GM19239 (cell line): ENCODE data around the gene TMEM273.
A peak's percentile ranks its signal among the peaks of the same experiment; 100 is the strongest.

Source experiments
- DNase-seq: peaks from one replicate; pipeline ENCODE4 v3.0.0; 2011; ENCODE audit warnings: low spot score; ENCODE audit not compliant: insufficient read length
- FAIRE-seq: peaks from 2 replicates; lab custom pipeline; 2011; peaks lifted over from hg19 to GRCh38; lab: Jason Lieb, UNC

The TMEM273 gene

DNA sequence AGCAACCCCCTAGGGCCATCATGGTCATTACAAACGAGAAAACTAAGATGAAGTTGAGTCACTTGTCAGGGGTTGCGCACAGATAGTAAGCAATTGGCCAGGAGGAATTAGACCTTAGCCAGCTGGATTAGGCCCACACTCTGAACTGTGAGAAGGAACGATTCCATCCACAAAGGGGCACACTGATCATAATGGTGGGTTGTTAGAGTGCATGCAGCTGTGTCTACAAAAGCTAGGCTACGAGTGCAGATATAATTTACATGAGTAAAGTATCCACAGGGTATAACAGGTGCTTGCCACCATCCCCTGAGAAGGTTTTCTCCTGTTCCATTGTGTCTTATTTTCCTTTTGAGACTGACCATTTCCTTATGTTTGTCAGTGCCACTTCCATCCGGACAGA lies 37.8 kb downstream of the TMEM273 start:
- no peak for FAIRE-seq
- DNase-seq: no peak

DNA sequence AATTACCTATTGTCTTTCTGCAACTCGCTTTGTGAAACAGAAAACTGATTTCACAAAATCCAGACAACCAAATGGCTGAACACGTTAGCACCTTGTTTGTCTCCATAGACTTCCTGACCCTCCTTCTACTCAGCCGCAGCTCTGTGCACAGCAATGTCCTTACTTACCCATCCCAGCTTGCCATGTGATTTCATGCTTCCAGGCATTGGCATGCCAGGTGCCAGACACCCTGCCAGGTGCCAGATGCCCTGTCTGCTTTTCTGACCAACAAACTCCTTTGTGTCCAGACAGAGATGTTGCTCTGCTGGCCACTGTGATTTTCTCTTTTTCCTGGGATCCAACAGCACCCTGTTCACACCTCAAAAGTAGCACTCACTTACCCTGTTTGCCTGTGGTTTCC lies 38.3 kb downstream of the TMEM273 start:
- DNase-seq (no peak), FAIRE-seq (no peak)

DNA sequence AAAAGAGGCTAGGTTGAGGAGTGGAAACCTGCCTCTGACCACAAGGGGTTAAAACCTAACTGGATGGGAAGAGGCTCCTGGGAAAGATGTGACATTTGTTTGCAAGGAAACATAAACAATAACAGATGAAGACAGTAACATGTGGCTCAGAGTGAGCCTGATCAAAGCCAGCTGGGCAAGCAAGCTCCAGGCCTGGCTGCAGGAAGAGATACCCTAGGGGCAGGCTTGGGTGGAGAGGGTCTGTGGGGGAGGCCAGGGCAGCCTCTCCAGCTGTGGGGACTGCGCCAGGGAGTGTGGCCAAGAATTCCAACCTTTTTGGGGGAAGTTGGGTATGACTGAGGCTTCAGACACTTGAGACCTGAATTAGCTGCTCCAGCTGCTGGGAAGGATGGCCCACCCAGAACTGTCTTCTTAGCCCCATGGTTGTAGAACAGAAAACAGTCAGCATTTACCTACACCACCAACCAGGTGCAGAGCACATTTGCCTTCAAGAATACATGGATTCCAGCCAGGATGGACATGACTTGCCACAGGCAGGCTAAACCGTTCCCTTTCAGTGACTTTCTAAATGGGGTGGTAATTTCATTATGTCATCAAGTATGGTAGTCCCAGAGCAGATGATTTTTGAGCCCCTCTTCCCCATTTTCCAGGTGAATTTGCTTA lies 44.0 kb downstream of the TMEM273 start:
- FAIRE-seq: no peak
- DNase-seq: no peak

DNA sequence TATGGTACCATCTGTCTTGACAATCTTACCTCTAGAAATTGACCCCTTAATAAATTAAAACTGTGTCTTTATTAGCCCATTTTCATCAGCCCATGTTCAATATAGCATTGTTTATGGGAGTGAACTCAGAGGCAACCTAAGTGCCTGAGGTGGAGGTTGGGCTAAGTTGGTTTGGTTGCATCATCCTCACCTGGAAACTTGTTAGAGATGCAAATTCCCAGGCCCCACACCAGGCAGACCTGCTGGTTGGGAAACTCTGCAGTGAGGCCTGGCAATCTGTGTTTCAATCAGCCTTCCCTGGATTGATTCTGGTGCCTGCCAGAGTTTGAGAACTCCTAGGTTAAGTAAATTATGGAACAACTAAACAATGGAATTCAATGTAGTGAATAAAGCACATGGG lies 44.9 kb downstream of the TMEM273 start:
- FAIRE-seq: no peak
- DNase-seq: no peak

DNA sequence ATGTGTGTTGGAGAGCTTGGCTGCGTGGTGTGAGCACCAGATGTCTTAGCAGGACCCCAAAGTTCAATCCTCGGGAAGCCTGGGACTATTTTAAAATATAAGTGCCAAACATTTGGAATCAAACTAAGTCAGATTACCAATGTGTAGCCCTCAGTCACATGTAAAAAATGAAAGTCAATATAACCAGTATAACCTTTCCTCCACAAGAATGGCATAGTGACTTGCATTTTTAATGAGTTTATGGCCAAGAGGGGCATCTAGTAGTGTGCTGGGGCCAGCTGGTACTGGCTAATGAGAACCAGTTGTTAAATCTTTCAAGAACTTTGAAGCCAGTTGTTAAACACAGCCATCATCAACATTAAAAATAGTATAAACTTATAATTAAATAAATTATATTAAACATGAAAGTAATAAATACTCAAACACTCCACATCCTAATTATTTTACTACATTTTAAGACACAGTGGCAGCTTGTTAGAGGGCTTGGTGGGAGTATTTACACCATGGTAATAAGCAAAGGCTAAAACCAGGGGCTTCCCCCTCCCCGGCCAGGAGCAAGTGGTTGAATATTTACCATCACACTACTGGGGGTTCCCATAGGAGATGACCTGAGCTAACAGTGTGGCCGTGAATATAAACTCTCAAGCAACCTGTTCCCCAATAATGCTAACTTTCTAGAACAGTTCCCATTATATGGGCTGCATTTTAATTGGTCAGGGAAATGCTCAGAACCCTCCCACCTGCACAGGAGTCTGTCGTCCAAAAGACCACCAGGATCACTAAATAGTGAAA lies 46.5 kb downstream of the TMEM273 start:
- DNase-seq (no peak), FAIRE-seq (no peak)

DNA sequence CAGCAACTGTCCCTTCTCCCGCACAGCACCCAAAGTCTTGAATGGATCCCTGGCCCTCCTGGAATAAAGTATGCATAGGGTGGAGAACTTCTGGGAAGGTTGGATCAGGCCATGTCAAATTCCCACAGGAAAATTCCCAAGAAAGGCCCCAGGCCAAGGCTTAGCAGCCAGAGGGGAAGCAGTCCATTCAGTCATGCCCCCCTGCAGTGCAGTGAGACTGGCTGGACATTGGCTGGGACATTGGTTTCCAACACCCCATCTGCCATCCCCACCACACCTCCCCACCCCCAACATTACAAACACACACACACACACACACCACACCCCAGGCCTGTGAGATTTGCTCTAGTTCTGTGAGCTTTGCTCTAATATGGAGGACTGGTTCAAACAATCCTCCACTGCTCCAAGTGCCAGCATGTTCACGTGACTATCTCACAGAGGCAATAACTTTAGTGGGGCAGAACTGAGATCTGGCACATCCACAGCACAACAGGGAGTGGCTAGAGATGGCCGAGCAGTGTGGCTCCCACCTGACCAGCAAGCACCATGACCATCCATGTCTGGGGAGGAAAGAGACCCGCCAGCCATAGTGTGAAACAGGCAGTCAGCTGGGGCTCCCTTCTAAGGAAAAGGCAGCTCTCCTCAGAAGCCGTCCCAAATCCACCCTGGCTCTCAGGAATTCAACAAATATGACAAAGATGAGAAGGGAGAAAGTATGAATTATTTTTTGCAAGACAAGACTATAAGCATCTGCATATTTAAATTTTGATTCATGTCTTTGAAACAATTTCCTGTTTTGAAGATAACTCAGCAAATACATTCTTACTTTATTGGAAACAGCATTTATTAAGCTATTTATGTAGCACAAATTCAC lies 47.6 kb downstream of the TMEM273 start:
- DNase-seq (no peak), FAIRE-seq (no peak)

DNA sequence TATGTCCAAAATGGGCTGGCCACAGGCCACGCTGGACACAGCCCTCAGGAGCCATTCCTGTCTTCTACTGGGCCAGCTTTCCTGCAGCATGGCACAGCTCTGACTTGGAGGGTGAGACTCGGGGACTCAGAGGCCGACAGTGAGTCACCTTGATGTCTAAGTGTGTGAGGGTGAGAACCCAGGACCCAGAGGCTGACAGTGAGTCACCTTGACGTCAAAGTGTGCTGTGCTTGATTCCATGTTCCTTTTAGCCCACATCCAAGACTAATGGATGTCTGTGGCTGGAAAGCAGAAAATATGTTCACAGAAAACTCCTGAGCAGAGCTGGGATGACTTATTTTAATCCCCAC lies 48.4 kb downstream of the TMEM273 start:
- no peak for FAIRE-seq
- DNase-seq: no peak

DNA sequence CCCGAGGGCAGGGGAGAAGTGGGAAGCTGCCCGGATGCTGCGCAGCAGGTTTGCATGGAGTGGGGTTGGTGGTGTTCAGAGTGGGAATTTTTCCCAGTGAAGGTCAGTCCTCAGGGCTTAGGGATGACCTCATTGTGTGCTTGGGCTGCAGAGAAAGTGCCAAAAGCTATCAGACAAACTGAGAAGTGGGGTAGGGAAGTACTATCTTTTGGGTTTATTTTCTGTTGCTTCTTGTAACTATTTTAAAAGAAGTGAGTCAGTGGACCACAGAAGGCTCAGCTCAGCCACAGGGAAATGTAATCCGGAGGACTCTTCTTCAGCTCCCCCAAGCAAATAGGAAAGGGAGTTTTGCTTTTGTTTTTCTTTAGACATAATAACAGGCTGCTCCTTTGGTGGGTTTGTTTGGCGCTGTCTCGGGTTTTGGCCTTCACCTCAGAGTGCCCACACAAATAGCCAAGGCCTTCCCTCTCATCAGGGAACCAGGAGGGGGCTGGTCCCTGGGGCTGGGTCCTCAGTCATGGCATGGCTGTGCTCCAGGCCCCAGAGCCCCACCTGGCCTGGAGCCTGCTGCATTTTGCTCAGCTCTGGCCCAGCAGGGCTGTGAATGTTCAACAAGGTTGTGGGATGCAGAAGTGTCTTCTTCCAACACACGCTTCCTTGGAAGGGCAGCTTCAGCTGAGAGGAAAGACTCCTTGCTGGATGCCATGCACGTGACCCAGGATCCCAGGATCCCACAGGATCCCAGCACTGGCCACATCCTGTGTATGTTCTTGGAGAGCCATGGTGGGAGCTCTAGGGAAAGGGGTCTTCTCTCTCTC lies 49.0 kb downstream of the TMEM273 start:
- DNase-seq: no peak
- FAIRE-seq: no peak

DNA sequence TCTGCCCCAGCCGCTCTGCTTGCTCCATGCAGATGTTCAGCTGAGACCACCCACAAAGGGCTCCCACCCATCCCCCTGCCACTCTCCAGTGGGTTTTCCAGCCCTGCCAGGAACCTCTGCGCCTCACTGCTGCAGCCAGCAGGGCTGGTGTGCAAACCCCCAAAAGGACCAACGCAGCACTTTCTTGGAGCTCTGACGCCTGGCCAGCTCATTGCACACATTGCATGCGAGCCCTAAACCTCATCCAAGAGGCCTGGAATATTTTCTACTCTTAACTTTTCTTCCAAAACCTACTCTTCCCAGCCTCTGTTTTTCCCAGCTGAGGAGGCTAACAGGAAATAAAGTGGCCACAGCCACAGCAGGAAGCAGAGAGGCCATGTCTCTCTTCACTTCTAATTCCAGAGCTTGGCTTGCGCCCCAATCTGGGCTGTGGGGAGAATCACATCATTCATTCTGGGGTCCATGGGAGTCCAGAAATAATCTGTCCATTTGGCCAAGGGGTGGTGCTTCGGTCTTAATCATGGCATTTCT lies 49.8 kb downstream of the TMEM273 start:
- FAIRE-seq (no peak), DNase-seq (no peak)

DNA sequence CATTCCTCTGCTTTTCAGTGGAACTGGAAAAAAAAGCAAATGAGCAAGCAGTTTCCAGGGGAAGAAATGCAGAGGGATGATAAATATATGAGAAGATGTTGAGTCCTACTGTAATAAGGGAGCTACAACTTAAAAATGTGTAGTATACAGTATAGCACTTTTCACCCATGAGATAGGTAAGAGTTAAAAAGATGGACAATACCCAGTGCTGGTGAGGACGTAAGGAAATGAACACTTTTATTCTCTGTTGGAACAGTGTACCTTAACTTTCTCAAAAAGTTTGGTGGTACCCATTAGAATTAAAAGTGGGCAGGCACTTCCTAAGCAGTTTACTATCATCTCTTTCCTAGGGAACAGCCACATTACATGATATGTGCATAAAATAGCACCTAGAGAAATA lies 51.7 kb downstream of the TMEM273 start:
- DNase-seq: no peak
- FAIRE-seq: no peak

DNA sequence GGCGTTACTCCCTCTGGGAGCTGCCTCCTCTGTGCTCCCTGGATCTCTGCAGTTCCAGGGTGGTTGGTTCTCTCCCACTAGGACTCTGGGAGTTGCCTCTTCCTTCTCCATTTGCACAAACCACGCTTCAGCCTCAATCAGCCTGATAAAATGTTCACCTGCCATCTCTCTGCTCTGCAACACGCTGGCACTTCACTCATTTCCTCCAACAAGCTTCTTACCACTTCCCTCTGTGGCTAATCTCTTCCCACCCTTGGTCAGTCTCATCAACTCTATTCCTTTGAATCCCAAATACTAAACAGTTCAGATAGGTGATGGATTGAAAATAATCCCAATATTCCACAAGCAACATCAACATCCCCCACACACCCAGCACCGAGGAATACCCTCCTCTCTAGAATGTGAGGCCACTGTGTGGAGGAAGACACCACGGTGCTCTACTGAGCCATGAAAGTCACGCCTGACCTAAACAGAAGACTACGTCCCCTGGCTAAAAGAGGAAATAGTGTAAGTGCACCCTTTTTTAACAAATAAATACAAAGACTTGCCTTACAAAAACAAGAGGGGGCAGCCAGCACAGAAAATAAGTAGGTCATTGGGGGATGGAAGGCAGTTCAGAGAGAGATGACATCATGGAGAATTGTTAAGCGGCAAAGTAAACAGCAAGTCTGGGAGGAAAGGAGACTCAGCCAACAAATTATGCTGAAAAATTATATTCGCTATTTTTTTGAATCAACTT lies 52.4 kb downstream of the TMEM273 start:
- FAIRE-seq (peak; percentile 80), DNase-seq (no peak)

DNA sequence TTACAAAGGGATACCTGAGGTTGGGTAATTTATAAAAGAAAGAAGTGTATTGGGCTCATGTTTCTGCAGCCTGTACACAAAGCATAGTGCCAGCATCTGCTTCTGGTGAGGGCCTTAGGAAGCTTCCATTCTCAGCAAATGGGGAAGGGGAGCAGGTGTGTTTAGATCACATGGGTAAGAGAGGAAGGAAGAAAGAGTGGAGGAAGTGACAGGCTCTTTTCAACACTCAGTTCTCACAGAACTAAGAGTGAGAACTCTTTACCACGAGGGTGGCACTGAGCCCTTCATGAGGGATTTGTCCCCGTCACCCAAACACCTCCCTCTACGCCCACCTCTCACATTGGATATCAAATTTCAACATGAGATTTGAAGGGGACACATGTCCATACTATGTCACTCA lies 53.9 kb downstream of the TMEM273 start:
- peak; percentile 21 for FAIRE-seq
- no peak for DNase-seq

DNA sequence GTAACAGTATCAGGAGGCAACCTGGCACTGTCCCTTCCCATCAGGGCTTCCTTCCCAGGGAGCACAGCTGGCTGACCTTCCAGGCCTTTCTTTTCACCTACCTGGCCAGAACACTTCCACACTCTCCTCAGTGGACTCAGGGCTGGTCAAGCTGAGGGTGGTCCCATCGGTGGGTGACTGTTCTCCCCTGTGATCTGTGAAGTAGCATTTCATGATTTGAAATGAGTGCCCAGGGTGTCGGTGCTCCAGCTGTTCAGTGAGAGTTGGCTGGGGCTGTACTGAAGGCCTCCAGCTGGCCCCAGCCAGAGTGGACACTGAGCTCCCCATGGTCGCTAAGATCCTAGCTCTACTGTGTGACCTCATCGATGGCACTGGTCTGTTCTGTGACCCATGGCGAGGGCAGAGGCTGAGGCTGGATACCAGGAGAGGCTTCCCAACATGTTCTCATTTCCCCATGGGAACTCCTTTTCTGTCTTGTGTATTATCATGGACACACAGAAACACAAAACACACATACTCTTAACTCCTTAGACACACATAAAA lies 54.4 kb downstream of the TMEM273 start, which contains the start of gene FAM170B:
FAM170B (minus strand) TSS at position 316 of the 543 bp plus-strand sequence; CDS start at position 213, 103 bp downstream.
- no peak for DNase-seq
- no peak for FAIRE-seq

DNA sequence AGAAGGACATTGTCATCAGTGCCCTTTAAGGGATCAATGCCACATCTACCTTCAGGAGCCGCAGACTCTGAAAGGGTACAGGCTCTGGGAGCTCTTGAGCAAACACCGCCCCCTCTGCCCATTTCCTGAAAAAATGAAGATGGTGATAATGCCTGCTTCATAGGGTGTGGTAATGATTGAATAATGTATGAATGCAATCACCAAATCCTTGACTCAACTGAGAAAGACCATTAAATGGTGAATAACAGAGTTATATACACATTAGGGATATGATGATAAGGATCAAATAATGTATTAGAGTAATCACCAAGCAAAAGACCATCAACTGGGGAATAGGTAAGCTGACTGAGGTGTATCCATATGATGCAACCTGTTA lies 55.8 kb downstream of the TMEM273 start:
- DNase-seq (no peak), FAIRE-seq (no peak)

DNA sequence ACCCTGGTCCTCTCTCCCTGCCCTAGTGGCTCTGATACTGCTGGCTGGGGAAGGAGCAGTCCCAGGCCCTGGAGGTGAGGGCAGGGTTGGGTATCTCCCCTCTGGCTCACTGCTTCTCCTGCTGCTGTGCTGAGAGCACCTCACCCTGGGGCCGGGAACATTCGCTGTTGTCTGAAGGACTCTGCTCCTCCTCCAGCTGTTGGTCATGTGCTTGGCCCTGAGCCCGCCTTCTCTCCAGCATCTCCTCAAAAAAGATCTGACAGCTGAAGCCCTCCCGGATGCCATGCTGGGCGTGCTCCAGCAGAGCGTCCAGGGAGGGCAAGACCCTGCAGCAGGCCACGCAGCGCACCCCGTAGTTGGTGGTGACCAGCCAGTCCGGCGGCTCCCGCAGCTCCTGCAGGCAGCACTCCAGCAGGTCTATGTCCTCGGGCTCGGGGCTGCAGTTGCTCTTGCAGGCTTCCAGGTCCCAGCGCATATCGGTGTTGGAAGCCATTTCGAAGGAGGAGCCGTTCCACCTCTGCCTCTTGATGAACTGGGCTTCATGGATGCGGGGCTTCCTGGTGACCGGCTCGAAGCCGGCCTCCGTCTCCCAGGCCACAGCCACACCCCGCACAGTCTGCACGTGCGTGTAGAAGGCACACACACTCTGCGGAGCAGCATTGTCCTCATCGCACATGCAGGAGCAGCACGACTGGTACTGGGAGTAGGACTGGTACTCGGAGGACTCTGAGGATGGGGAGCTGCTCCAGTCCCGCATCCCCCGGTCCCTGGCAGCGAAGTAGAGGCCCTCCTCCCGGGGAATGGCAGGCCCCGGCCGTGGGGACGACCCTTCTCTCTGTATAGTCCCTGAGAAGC lies 56.5 kb downstream of the TMEM273 start:
- DNase-seq: no peak
- no peak for FAIRE-seq

DNA sequence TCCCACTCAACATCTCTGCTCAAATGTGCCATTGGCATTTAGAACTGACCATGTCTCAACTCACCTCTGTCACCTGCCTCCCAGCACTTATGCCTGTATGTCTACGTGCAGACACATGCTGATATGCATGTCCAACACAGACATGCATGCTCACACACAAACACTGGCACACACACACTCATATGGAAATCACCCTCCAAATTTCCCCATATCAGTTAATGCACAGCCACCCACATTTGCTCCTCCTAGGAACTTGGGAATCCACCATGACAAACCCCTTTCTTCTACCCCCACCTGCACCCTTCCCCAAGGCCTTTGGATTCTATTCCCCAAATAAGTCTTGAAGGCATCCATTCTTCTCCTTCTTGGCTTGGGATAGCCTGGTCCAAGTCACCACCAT lies 58.8 kb downstream of the TMEM273 start:
- FAIRE-seq (no peak), DNase-seq (no peak)

DNA sequence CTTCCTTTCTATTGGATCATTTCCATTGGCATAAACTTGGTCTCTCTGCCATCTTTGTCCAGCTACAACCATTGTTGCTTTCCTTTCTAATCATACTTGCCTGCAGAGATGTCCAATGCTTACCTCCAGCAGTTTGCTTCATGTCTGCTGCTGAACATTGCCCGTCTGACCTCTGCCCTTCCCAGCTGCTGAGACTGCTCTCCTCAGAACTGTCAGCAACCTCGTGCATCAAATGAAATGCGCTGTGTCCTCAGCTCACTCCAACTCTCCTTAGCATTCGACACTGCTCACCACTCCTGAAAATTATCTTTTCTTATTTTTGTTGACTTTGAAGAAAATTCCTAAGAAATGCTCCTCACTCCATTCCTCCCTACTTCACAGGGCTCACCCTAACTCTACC lies 59.3 kb downstream of the TMEM273 start:
- FAIRE-seq (no peak), DNase-seq (no peak)
